Right atrium auricular region (tissue), 2 donors: ENCODE data around the gene CAMK1D. TPM values are rescaled to one million over a fixed set of nuclear protein-coding genes. Genes with fewer than 3 reads are reported as not detected.

ENCODE experiments used
- DNase-seq: peaks from one replicate; pipeline ENCODE4 v3.0.0-alpha.2; 2019; ENCODE audit warnings: low spot score
- H3K27ac ChIP-seq, 2 donors: fragments of 200-600 bp; sonication (generic); 1 replicate in 1 of 2; 2 replicates in 1 of 2; pipeline ENCODE4 v1.5.1; 2016 to 2019
- H3K27me3 ChIP-seq, 2 donors: fragments of 200-600 bp; sonication (generic); one replicate each; pipeline versions ENCODE4 v1.5.1 to v1.6.0; 2017 to 2019
- H3K36me3 ChIP-seq: fragments of 200-600 bp; sonication (generic); one replicate; pipeline ENCODE4 v1.5.1; 2016
- H3K4me1 ChIP-seq, 2 donors: fragments of 200-600 bp; sonication (generic); one replicate each; pipeline versions ENCODE4 v1.5.1 to v1.6.0; 2017 to 2019
- H3K4me3 ChIP-seq, 2 donors: fragments of 200-600 bp; sonication (generic); 1 replicate in 1 of 2; 2 replicates in 1 of 2; pipeline ENCODE4 v1.5.1; 2017 to 2019; ENCODE audit warnings: mild to moderate bottlenecking in 1 of 2, moderate library complexity in 1 of 2
- H3K9me3 ChIP-seq, 2 donors: fragments of 200-600 bp; sonication (generic); one replicate each; pipeline ENCODE4 v1.5.1; 2019
- total RNA-seq, 2 donors: library from RNA; depleted of rRNA; stranded (reverse); fragments of >200 nt; gene quantifications; one replicate each; pipeline ENCODE4 v1.1.0, GENCODE V29; 2016
- TF ChIP-seq, protein P1 (sequence below), 2 donors: fragments of 200-600 bp; sonication (generic); IDR thresholded peaks; one replicate each; pipeline ENCODE4 v1.5.1; 2019; ENCODE audit warnings: antibody characterized with exemption in 2 of 2

CAMK1D gene
- total RNA-seq, 2 donors from 2014 or later, result 24.5 to 27.2 TPM

DNA sequence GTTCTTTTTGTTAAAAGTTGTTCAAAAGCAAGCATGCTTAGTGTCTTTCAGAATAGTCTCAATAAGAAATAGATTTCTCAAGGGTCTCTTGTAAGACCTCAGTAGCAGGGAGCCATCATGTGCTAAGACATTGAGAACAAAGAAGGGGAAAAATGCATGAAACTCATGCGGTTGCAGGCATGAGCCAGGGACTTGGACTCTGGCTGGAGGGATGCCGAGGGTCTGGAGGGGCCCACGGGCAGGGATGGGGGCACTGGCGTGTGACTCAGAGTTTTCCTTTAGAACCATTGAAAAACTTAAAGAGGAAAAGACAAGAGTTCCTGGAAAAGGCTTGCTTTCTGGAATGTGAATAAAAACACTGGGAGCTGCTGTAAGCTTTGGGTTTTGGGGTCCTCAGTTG is 398.8 kb downstream of the CAMK1D start:
- no peak for DNase-seq
- no peaks in the 10 kb centered on the region for H3K36me3 ChIP-seq
- no peaks in the 10 kb centered on the region for H3K9me3 ChIP-seq
- peaks cover 0 to 10% of the 10 kb centered on the region in 2 donors for H3K4me1 ChIP-seq
- TF ChIP-seq, protein P1, sequence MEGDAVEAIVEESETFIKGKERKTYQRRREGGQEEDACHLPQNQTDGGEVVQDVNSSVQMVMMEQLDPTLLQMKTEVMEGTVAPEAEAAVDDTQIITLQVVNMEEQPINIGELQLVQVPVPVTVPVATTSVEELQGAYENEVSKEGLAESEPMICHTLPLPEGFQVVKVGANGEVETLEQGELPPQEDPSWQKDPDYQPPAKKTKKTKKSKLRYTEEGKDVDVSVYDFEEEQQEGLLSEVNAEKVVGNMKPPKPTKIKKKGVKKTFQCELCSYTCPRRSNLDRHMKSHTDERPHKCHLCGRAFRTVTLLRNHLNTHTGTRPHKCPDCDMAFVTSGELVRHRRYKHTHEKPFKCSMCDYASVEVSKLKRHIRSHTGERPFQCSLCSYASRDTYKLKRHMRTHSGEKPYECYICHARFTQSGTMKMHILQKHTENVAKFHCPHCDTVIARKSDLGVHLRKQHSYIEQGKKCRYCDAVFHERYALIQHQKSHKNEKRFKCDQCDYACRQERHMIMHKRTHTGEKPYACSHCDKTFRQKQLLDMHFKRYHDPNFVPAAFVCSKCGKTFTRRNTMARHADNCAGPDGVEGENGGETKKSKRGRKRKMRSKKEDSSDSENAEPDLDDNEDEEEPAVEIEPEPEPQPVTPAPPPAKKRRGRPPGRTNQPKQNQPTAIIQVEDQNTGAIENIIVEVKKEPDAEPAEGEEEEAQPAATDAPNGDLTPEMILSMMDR (IDR thresholded peaks at IDR 0.05), result no peak
- H3K27ac ChIP-seq, result no peak overlapping the region
- no peaks in the 10 kb centered on the region for H3K27me3 ChIP-seq
- no peak overlapping the region for H3K4me3 ChIP-seq

DNA sequence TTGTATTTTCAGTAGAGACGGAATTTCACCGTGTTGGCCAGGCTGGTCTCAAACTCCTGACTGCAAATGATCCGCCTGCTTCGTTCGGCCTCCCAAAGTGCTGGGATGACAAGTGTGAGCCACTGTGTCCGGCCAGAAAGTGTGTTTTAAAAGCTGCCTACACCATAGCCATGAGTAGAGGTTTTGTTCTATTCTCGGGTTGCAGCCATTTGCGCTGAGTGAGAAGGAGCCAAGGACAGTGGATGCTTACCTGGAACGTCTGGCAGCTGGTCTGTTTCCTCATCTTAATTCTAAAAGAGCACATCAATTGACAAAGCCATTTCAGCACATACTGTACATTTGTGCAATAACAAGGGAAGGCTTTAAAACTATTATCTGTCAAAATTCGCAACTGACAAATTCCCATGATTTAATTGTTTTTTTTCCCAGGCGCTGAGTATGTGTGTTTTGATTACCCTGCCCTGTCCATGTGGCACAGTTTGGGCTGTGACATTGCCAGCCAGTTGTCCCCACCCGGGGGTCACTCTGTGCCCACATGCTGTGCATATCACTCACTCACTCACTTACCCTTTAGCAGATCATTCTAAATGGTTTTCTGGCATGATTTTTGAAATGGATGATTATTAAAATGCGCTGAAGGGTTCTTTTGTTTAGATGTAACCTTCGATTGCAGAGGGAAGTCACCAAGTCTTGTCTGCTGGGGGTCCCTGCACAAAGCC is 400.6 kb downstream of the CAMK1D start:
- DNase-seq, result no peak
- H3K4me3 ChIP-seq, result no peak overlapping the region
- TF ChIP-seq, protein P1 (IDR thresholded peaks at IDR 0.05), result no peak
- no peak overlapping the region for H3K27ac ChIP-seq
- no peaks in the 10 kb centered on the region for H3K9me3 ChIP-seq
- no peaks in the 10 kb centered on the region for H3K36me3 ChIP-seq
- peaks cover 0 to 10% of the 10 kb centered on the region in 2 donors for H3K4me1 ChIP-seq
- no peaks in the 10 kb centered on the region for H3K27me3 ChIP-seq

DNA sequence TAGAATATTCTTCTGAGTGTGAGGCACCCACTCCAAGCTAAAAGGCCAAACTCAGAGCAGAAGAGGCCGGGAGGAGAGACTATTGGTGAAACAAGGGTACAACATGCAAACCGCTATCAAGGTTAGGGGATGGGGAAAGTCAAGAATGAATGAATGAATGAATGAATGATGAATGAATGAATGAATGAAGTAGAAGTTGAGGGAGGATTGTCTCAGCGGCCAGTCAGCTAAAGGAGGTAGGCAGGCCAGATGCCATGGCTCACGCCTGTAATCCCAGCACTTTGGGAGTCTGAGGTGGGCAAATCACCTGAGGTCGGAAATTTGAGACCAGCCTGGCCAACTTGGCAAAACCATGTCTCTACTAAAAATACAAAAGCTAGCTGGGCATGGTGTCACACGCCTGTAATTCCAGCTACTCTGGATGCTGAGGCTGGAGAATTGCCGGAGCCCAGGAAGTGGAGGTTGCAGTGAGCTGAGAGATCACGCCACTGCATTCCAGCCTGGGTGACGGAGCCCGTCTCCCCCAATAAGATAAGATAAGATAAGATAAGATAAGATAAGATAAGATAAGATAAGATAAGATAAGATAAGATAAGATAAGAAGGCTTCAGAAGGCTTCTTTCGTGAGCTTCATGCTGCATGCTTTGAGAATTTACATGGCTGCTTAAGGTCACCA is 401.3 kb downstream of the CAMK1D start:
- Histone ChIP-seq H3K27ac (no peak overlapping the region), H3K9me3 (no peaks in the 10 kb centered on the region), H3K4me3 (no peak overlapping the region), H3K4me1 (peaks cover 0 to 10% of the 10 kb centered on the region in 2 donors), H3K27me3 (no peaks in the 10 kb centered on the region), H3K36me3 (no peaks in the 10 kb centered on the region)
- no peak for DNase-seq
- TF ChIP-seq, protein P1 (IDR thresholded peaks at IDR 0.05), result no peak

DNA sequence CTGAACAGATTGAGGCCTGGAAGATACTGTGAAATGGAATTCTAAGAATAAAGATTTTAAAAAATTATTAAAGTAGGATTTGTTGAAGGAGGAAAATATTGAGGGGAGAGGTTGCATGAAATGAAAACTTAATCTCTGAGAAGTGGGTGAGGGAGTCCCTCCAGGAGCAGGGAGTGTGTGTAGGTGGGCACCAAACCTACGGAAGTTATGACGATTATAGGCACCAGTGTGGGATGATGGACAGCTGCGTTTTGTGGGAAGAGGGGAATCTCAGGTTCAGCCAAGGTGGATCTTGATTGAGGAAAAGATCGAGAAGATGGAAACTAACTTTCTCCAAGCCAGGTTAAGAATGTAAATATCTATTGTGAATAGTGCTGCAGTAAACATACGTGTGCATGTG is 405.7 kb downstream of the CAMK1D start:
- Histone ChIP-seq H3K27ac (no peak overlapping the region), H3K36me3 (no peaks in the 10 kb centered on the region)

DNA sequence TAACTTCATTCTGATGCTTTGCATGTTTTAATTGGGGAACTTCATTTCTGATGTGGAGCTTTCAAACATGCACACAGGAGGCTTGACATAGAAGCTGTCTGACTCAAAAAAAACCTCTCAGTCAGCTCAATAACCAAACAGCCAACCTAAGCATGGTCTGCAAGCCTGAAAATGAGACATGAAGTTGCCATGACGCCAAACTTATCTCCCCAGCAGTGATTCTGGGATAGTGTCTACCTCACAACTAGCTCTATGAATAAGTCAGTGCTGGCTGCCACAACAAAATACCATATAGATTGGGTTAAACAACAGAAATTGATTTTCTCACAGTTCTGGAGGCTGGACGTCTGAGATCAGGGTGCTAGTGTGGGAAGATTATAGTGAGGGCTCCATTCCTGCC is 408.0 kb downstream of the CAMK1D start:
- no peak for DNase-seq
- Histone ChIP-seq H3K27me3 (no peaks in the 10 kb centered on the region), H3K9me3 (no peaks in the 10 kb centered on the region), H3K4me3 (no peak overlapping the region), H3K36me3 (peaks cover 10% of the 10 kb centered on the region), H3K27ac (no peak overlapping the region), H3K4me1 (peaks cover 0 to 5% of the 10 kb centered on the region in 2 donors)
- TF ChIP-seq, protein P1 (IDR thresholded peaks at IDR 0.05), result no peak

More for the DNA sequence above, 405.7 kb downstream of the CAMK1D start:
- TF ChIP-seq, protein P1 (IDR thresholded peaks at IDR 0.05), result no peak
- no peak overlapping the region for H3K4me3 ChIP-seq
- no peaks in the 10 kb centered on the region for H3K9me3 ChIP-seq
- peaks cover 0 to 10% of the 10 kb centered on the region in 2 donors for H3K4me1 ChIP-seq
- H3K27me3 ChIP-seq, result no peaks in the 10 kb centered on the region
- no peak for DNase-seq
